H9 (cell line): ENCODE data around the gene SMARCAL1. TPM values are rescaled to one million over a fixed set of nuclear protein-coding genes. Genes with fewer than 3 reads are reported as not detected.

Experiments
- DNase-seq: peaks from one replicate; pipeline ENCODE4 v3.0.0-alpha.2; 2017
- H2AFZ ChIP-seq: one replicate; pipeline ENCODE4 v1.6.1; 2013; ENCODE audit warnings: mild to moderate bottlenecking, low read length, control low read depth, moderate library complexity
- H2AK5ac ChIP-seq: 2 replicates; pipeline ENCODE4 v1.6.1; 2013; ENCODE audit warnings: low read length, control low read depth, mixed read lengths; ENCODE audit not compliant: insufficient read length
- H2BK120ac ChIP-seq: one replicate; pipeline ENCODE4 v1.6.1; 2013; ENCODE audit warnings: low read depth, mild to moderate bottlenecking, low read length, control low read depth, inconsistent platforms; ENCODE audit not compliant: poor library complexity, severe bottlenecking
- H2BK12ac ChIP-seq: 2 replicates; pipeline ENCODE4 v1.6.1; 2013; ENCODE audit warnings: low read length, control low read depth, mixed read lengths, low read depth; ENCODE audit not compliant: insufficient read length
- H2BK15ac ChIP-seq: 2 replicates; pipeline ENCODE4 v1.6.1; 2013; ENCODE audit warnings: low read depth, low read length, control low read depth
- H2BK20ac ChIP-seq: one replicate; pipeline ENCODE4 v1.6.1; 2013; ENCODE audit warnings: low read depth, mild to moderate bottlenecking, low read length, control low read depth, inconsistent platforms; ENCODE audit not compliant: poor library complexity, severe bottlenecking
- H2BK5ac ChIP-seq: 2 replicates; pipeline ENCODE4 v1.6.1; 2013; ENCODE audit warnings: low read length, control low read depth, mixed read lengths; ENCODE audit not compliant: insufficient read length
- H3K14ac ChIP-seq: 2 replicates; pipeline ENCODE4 v1.6.1; 2013; ENCODE audit warnings: low read length, control low read depth; ENCODE audit not compliant: insufficient read depth
- H3K18ac ChIP-seq: 2 replicates; pipeline ENCODE4 v1.6.1; 2013; ENCODE audit warnings: low read depth, mild to moderate bottlenecking, mixed read lengths, low read length, control low read depth; ENCODE audit not compliant: insufficient read length
- H3K23ac ChIP-seq: 2 replicates; pipeline ENCODE4 v1.6.1; 2013; ENCODE audit warnings: low read length, control low read depth, mixed read lengths, low read depth; ENCODE audit not compliant: insufficient read length
- H3K23me2 ChIP-seq: 2 replicates; pipeline ENCODE4 v1.6.1; 2013; ENCODE audit warnings: low read depth, mild to moderate bottlenecking, mixed read lengths, low read length, control low read depth; ENCODE audit not compliant: insufficient read length, poor library complexity, severe bottlenecking
- H3K27ac ChIP-seq: 2 replicates; pipeline ENCODE4 v1.5.1; 2013; ENCODE audit warnings: low read length, control low read depth, mixed read lengths, low read depth; ENCODE audit not compliant: insufficient read length
- H3K27me3 ChIP-seq: 2 replicates; pipeline ENCODE4 v1.6.1; 2013; ENCODE audit warnings: low read length, control low read depth, inconsistent platforms; ENCODE audit not compliant: insufficient read depth
- H3K4ac ChIP-seq: 2 replicates; pipeline ENCODE4 v1.6.1; 2013; ENCODE audit warnings: low read depth, mild to moderate bottlenecking, control low read depth, inconsistent platforms, low read length, moderate library complexity
- H3K4me1 ChIP-seq: 2 replicates; pipeline ENCODE4 v1.6.1; 2013; ENCODE audit warnings: low read length, control low read depth, inconsistent platforms; ENCODE audit not compliant: insufficient read depth
- H3K4me2 ChIP-seq: 2 replicates; pipeline ENCODE4 v1.6.1; 2013; ENCODE audit warnings: low read length, control low read depth, mixed read lengths; ENCODE audit not compliant: insufficient read length, insufficient read depth
- H3K56ac ChIP-seq: 2 replicates; pipeline ENCODE4 v1.6.1; 2013; ENCODE audit warnings: low read depth, mild to moderate bottlenecking, mixed read lengths, low read length, control low read depth; ENCODE audit not compliant: insufficient read length
- H3K79me1 ChIP-seq: 2 replicates; pipeline ENCODE4 v1.6.1; 2013; ENCODE audit warnings: low read depth, mild to moderate bottlenecking, moderate library complexity, low read length, control low read depth, inconsistent platforms; ENCODE audit not compliant: insufficient read depth, poor library complexity, severe bottlenecking
- H3K79me2 ChIP-seq: 2 replicates; pipeline ENCODE4 v1.6.1; 2013; ENCODE audit warnings: low read length, control low read depth, inconsistent platforms; ENCODE audit not compliant: insufficient read depth
- H3K9ac ChIP-seq: 2 replicates; pipeline ENCODE4 v1.6.1; 2013; ENCODE audit warnings: low read length, control low read depth, mixed read lengths; ENCODE audit not compliant: insufficient read length; ENCODE audit errors: extremely low read depth
- H3K9me3 ChIP-seq: one replicate; pipeline ENCODE4 v1.6.1; 2013; ENCODE audit warnings: low read depth, low read length, inconsistent platforms; ENCODE audit not compliant: control insufficient read depth
- H3T11ph ChIP-seq: one replicate; pipeline ENCODE4 v1.6.1; 2013; ENCODE audit warnings: mild to moderate bottlenecking, low read length, control low read depth, inconsistent platforms
- H4K20me1 ChIP-seq: one replicate; pipeline ENCODE4 v1.6.1; 2013; ENCODE audit not compliant: control insufficient read depth, insufficient read length, insufficient read depth
- H4K5ac ChIP-seq: 2 replicates; pipeline ENCODE4 v1.6.1; 2013; ENCODE audit warnings: low read depth, mild to moderate bottlenecking, mixed read lengths, low read length, control low read depth; ENCODE audit not compliant: insufficient read length
- H4K8ac ChIP-seq: replicated peaks from 2 replicates; pipeline ENCODE4 v1.6.1; 2013; ENCODE audit warnings: low read length, control low read depth, mixed read lengths, low read depth; ENCODE audit not compliant: insufficient read length
- H4K91ac ChIP-seq: 2 replicates; pipeline ENCODE4 v1.6.1; 2013; ENCODE audit warnings: low read depth, mild to moderate bottlenecking, moderate library complexity, mixed read lengths, low read length, control low read depth; ENCODE audit not compliant: insufficient read length
- H3K27ac Mint-ChIP-seq, 3 experiments: 2 replicates in 2 of 3; 3 replicates in 1 of 3; pipeline ENCODE4 v1.8.0; 2020 to 2021; ENCODE audit warnings: mixed read lengths in 3 of 3, mild to moderate bottlenecking in 1 of 3, moderate library complexity in 1 of 3
- H3K27me3 Mint-ChIP-seq: 2 replicates; pipeline ENCODE4 v1.8.0; 2021; ENCODE audit warnings: low read depth, mild to moderate bottlenecking, moderate library complexity, mixed read lengths
- H3K36me3 Mint-ChIP-seq, 3 experiments: 2 replicates in 2 of 3; 3 replicates in 1 of 3; pipeline ENCODE4 v1.8.0; 2020 to 2021; ENCODE audit warnings: low read depth in 3 of 3, mixed read lengths in 3 of 3; ENCODE audit not compliant: insufficient read depth in 1 of 3
- H3K4me1 Mint-ChIP-seq, 2 experiments: 2 replicates each; pipeline ENCODE4 v1.8.0; 2020; ENCODE audit warnings: mixed read lengths in 2 of 2
- H3K4me3 Mint-ChIP-seq, 2 experiments: 2 replicates in 1 of 2; 3 replicates in 1 of 2; pipeline ENCODE4 v1.8.0; 2020 to 2021; ENCODE audit warnings: mild to moderate bottlenecking in 2 of 2, mixed read lengths in 2 of 2, moderate library complexity in 1 of 2
- H3K9me3 Mint-ChIP-seq, 2 experiments: 2 replicates in 1 of 2; 3 replicates in 1 of 2; pipeline ENCODE4 v1.8.0; 2020; ENCODE audit warnings: mild to moderate bottlenecking in 2 of 2, mixed read lengths in 2 of 2, moderate library complexity in 1 of 2
- CTCF ChIP-seq: fragments of 200-600 bp; sonication (generic); conservative IDR thresholded peaks from 3 replicates; pipeline ENCODE4 v1.8.0; 2021; ENCODE audit warnings: antibody characterized with exemption, mild to moderate bottlenecking
- WGBS: extraction: QIAGEN DNeasy Blood & Tissue Kit; methylation state at CpG from one replicate; pipeline ENCODE4 v1.1.7; 2013; ENCODE audit warnings: missing lambda C conversion rate, low lambda C conversion rate, mixed read lengths; ENCODE audit not compliant: insufficient read length; ENCODE audit errors: extremely low coverage; 5-methylcytosine and 5-hydroxymethylcytosine counted together
- long read RNA-seq: library from polyadenylated mRNA; unstranded; transcript quantifications from one replicate; pipeline ENCODE4 v2.0.0, GENCODE V29; 2020
- total RNA-seq: library from RNA; stranded (reverse); gene quantifications from 2 replicates; pipeline ENCODE4 v1.2.1, GENCODE V29; 2021

SMARCAL1 gene
- total RNA-seq = 15.6 and 16.5 TPM in 2 replicates
- long read RNA-seq, transcript SMARCAL1-202 (18 exons, 3,056 nt) = minor isoform, 43 of 170 reads
- long read RNA-seq, transcript SMARCAL1-201 (18 exons, 3,271 nt) = major isoform, 62 of 170 reads
- long read RNA-seq, partial matches to known transcripts = 13 of 170 reads
- long read RNA-seq, other reads (novel, unspliced or antisense) = 52 of 170 reads

- H3K27me3 Mint-ChIP-seq = no peaks in the 10 kb centered on the region
- Histone ChIP-seq H2BK12ac (no peak within 1 kb of the TSS), H3K79me2 (no peaks in the 10 kb centered on the region), H2BK5ac (peak within 1 kb of the TSS; percentile 35), H3K56ac (no peak within 1 kb of the TSS), H4K91ac (no peak within 1 kb of the TSS), H3K79me1 (no peaks in the 10 kb centered on the region), H3K18ac (peak within 1 kb of the TSS; percentile 96), H2AK5ac (no peak within 1 kb of the TSS), H4K5ac (no peak within 1 kb of the TSS), H4K20me1 (no peaks in the 10 kb centered on the region), H3K4me2 (peak within 1 kb of the TSS; percentile 52), H2BK15ac (no peak within 1 kb of the TSS), H3K4ac (no peak within 1 kb of the TSS), H3K9me3 (no peaks in the 10 kb centered on the region), H2BK20ac (no peak within 1 kb of the TSS), H3T11ph (no peak within 1 kb of the TSS), H3K27me3 (no peaks in the 10 kb centered on the region), H2AFZ (peak within 1 kb of the TSS; percentile 74), H2BK120ac (no peak within 1 kb of the TSS), H3K14ac (peak within 1 kb of the TSS; percentile 96), H3K9ac (peak within 1 kb of the TSS; percentile 87), H3K4me1 (no peaks in the 10 kb centered on the region), H3K27ac (no peak within 1 kb of the TSS), H4K8ac (no peak within 1 kb of the TSS), H3K23me2 (no peaks in the 10 kb centered on the region), H3K23ac (no peak within 1 kb of the TSS)
- H3K4me3 Mint-ChIP-seq = peak within 1 kb of the TSS; percentile 93
- peaks cover 23 to 27% of the 10 kb centered on the region in 2 experiments for H3K4me1 Mint-ChIP-seq
- H3K36me3 Mint-ChIP-seq = peaks cover 2 to 14% (median 10%) of the 10 kb centered on the region in 3 experiments; a peak in 5 of 7 replicates
- peak within 1 kb of the TSS in 2 of 3 experiments; percentile 92 to 97; a peak in 5 of 7 replicates for H3K27ac Mint-ChIP-seq
- H3K9me3 Mint-ChIP-seq = no peaks in the 10 kb centered on the region
- no peak for TF ChIP-seq CTCF
- peak; percentile 99 for DNase-seq
- no CpG with 5 or more reads among the region's 56 CpGs for WGBS
These were observed at the start of gene SMARCAL1 for GRCh38 chr2:216412022-216412999. SMARCAL1 (plus strand) TSS chr2:216412484; CDS start chr2:216414705, 2,221 bp downstream.
